Stimulated activated CD8-positive, alpha-beta memory T cell treated with anti-CD3 and anti-CD28 coated beads, Interleukin-4, amount 100 ng/mL, for 1 hour (primary cell): ENCODE results near the gene SLC25A25.

Experiments
- DNase-seq, 2 donors: peaks; one replicate each; pipeline ENCODE4 v3.0.0-alpha.2; 2020; ENCODE audit warnings: low read depth in 2 of 2, low spot score in 1 of 2

The SLC25A25 gene

DNA sequence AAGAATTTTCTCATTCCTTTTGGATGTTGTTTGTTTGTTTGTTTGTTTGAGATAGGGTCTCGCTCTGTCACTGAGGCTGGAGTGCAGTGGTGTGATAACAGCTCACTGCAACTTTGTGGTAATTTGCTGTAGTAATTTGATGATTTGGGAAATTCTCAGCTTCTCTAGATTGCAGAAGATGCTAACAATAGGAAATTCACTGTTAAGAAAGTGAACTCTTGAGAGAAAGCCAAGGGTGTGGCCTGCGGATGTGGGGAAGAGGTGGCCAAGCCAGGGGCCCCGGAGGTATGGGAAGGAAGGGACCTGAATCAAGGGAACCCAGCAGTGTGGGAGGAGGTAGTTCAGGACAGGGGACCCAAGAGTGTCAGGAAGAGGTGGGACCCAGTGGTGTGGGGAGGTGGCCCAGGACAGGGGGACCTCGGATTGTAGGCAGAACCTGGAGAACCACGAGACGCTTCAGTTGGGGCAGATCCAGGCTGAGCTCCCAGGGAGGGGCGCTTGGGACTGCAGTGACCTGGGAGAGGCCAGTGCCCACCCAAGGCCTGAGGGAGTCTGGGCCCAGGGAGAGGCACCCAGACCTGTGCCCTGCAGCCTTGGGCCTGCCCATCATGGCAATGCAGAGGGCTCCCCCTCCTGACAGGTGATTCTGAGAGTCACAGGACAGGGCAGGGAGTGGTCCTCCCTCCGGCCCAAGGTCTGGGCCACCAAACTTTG is 75.7 kb downstream of the SLC25A25 start:
- DNase-seq: no peak

DNA sequence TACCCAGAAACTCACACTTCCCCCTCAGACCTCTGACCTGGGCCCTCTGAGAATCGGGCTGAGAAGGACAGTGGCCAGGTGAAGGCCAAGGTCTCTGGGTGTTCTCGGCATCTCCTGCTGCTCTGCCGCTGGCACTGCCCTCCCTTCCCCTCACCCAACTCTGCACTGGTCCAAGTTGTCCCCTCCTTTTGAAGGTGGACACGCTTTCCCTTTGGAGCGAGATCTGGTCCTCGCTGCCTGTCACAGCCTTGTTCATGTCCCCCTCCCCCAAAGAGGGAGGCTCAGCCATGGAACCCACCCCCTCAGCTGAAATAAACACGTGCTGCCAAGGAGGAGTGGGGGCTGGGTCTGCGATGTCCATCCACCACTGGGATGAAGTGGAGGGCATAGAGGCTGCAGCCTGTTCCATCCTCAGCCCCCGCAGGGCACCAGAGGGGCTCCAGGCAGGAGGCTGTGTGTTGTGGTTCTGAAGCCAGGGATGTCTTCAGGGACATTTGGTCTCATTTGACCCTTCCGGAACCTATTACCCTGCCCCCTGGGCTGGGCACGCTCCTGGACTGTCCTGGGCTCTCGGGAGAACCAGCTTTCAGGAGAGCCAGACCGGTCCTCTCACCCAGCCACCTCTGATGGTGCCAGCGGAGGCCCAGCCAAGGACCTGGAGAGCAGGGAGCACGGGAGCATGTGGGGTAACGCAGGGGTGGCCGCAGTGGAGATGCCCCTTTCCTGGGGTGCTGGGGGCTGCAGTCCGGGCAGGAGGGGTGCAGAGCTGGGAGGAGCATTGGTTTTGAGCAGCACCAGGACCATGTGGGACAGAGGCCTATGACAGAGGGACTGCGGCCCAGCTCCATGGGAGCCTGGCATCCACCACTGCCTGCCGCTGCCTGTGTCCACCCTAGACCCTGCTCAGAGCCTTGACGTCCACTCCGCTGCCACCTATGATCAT is 76.5 kb downstream of the SLC25A25 start:
- DNase-seq: no peak

DNA sequence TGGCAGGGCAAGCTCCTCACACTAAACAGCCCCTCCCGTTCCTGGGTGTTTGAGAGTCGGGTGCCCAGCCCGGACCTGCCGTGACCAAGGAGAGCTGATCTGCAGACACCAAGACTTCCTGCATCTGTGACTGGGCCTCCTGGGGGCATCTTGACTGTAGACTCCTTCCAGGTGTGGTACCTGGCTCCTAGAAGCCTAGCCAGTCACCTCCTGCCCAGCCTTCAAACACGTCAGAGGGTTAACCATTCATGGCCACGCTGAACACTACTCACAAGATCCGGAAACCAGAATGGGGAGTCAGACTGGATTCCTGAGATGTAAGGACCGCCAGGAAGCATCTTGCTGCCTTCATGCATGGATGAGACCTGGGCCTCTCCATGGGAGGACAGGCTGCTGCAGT is 77.5 kb downstream of the SLC25A25 start:
- no peak for DNase-seq

DNA sequence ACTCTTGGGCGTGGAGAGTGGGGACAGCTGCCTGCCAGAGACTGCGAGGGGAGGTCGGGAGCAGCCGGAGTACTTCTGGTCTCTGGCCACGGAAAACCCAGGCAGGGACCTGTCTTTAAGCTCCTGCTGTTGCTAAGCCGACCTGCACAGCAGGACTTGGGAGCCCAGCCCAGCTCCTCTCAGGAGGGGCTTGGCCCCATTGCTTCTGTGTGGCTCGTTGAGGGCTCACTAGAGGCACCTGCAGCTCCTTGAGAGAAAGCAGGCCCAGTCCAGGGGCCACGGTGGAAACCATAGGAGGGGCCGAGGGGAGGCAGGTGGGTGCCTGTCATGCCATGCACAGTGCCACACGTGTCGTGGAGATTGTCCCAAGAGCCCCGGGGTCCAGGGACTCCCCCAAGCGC is 77.9 kb downstream of the SLC25A25 start:
- DNase-seq: no peak

DNA sequence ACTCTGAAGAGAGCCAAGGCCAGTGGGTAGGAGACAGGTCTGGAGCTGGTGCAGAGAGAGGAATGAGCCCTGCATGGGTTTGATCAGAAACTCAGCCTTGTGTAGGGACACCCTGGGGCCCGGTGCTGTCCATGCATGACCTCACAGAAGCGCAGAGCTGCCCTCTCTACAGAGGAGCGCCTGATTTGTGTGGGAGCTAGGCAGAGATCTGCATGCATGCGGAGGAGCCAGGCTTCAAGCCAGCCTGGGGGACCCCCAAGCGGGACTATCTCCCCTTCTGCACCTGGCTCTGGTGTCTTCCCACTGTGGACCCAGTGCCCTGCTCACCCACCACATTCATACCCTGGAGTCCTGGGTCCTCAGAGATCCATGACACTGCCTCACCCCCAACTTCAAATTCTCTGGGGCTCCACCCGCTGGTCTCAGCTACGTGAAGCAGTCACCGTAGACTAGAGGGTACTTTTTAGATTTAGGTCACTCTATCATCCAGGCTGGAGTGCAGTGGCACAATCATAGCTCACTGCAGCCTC is 78.6 kb downstream of the SLC25A25 start:
- no peak for DNase-seq

DNA sequence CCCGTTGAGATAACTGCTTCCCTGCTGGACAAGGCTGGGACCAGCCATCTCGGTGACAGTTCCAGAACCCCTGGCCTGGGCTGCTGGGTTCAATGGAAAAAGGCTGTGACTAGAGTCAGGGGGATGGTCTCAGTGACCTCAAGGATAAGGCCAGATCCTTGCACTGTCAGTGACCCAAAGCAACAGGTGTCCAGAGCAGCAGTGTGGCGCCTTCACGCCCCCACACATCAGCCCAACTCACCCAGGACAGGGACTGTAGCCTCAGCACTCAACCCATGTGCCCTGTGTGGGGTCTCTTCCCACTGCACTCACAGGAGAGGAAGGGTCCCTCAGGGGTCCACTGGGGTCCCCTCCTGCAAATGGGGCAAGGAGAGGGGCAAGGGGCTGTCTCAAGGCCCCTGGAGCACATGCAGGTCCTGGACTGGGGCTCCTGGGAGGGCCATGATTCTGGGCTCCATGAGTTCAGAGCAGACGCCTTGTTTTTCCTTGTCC is 80.5 kb downstream of the SLC25A25 start:
- no peak for DNase-seq

DNA sequence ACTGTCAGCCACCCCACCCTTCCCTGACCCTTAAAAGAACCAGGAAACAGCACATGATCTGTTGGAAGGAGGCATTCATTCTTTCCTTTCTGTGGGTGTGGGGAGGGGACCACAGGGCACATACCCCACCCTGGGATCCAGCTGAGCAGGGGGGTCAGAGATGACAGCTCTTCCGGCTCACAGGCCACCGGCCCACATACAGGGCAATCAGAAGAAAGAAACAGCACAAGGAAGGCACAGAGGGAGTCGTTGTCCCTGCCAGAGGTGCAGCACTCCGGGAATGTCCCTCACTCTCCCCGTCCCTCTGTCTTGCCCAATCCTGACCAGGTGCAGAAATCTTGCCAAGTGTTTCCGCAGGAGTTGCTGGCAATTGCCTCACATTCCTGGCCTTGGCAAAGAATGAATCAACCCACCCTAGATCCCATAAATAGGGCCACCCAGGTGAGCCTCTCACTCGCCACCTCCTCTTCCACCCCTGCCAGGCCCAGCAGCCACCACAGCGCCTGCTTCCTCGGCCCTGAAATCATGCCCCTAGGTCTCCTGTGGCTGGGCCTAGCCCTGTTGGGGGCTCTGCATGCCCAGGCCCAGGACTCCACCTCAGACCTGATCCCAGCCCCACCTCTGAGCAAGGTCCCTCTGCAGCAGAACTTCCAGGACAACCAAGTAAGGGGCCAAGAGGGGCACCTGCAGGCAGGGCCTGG is 81.1 kb downstream of the SLC25A25 start, which contains the start of gene LCN2:
Gene LCN2, plus strand, starts transcription at position 453 of the 701 bp plus-strand sequence. Its CDS starts 73 bp downstream, at position 526.
- DNase-seq: no peak

DNA sequence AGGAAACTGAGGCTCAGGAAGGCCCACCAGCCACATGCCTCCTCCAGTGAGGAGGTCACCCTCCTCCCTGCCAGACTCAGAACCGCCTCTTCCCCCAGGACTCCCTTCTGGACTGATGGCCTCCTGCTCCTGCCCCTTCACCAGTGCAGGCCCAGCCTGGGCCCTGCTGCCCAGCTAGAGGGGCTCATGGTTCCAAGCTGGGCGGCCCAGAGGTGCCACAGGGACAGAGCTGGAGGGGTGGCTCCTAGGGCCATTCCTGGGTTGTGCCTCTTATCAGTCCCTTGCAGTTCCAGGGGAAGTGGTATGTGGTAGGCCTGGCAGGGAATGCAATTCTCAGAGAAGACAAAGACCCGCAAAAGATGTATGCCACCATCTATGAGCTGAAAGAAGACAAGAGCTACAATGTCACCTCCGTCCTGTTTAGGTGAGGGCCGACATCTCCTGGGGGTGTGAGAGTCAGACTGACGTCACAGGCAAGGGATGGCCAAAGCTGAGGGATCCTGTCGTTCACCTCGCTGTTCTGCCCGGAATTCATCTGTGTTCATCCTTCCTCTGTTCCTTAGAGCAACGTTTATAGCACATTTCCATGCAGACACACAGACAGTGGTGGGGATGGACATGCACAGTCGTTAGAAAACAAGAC is 82.0 kb downstream of the SLC25A25 start:
- DNase-seq: no peak

DNA sequence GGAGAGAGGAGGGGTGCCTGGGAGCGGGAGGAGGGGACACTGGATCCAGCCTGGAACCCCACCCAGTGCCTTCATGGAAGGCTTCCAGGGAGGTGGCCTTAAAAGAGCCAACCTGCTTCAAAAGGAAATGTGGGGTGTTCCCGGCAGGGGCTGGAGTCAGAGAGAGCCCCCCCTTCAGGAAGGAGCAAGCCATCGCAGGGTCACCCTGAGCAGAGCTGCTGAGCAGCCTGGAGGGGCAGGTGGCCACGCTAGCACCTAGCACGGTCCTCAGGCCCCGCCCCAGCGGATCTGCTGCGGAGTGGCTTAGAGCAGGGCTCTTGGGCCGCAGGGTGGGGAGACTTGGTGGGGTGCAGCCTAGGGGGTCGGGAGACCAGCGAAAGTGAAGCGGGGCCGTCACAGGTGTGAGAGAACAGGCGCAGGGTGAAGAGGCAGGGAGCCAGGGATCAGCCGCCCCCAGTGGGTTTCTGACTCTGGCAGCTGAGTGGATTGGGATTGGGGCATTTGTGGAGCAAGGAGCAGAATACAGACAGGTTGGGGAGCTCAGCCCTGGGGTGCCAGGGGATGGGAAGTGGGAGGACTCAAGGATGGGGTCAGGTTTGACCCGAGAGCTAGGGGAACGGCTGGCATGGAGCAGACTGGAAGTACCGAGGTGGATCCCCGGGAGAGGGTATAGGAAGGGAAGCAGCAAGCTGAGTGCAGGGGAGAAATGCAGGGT is 82.7 kb downstream of the SLC25A25 start:
- no peak for DNase-seq

DNA sequence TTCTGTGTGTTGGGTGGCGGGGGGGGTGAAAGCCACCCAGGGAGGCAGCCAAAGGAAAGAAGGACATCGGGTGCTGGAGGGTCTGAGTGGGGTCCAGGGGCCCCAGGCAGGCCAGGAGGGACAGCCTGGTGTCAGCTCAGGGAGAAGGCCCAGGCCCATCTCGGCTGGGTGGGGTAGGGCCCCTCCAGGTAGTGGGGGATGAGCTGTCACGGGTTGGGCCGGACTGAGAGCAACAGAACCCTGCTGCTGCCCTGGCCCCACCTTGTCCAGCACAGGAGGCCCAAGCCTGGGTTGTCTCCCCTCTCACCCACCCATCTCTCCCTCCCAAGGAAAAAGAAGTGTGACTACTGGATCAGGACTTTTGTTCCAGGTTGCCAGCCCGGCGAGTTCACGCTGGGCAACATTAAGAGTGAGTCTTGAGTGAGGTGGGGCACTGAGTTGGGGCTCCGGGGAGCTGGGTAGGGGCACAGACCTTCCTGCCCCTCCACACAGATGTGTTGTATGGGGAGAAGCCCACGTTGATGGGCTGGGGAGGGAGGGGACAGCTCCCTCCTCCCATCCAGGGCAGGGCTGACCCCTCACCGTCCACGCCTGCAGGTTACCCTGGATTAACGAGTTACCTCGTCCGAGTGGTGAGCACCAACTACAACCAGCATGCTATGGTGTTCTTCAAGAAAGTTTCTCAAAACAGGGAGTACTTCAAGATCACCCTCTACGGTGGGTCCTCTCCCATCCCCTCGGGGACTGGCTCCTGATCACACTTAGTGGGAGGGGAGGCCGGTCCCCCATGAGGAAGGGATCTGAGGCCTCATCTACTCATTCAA is 83.5 kb downstream of the SLC25A25 start:
- DNase-seq: no peak

DNA sequence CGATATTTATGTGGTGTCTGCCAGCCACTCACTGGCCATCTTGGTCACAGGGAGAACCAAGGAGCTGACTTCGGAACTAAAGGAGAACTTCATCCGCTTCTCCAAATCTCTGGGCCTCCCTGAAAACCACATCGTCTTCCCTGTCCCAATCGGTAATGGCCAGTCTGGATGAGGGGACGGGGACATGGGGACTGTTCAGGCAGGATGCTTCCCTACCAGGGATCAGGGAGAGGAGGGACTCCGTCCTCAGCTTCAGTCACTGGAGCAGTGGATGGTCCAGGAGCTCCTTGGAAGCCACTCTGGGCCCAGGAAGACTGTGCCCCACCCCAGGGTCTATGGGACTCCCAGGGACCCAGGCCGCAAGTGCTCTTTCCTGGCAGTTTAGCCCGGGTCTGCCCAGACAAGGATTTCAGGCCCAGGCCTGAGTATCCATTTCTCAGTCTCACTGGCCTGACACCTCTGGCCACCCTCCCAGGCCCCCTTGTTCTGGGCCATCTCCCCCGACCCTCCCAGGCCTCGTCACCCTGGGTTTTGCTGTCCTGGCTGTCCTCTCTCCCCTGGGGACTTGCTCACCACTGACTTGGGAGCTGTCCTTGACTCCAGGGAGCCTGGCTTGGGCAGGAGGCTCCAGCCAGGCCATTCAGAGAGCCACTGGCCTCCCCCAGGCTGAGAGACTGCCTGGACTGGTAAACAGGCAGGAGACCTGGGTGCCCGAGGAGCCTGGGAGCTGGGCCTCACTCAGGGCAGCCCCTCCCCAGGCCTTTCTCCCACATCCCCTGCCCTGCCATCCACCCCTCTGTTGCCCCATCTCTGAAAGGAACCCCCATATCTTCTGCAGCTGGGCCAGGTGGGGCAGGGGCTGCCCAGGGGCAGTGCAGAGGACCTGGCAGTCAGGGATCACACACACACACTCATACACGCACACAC is 84.4 kb downstream of the SLC25A25 start:
- DNase-seq: no peak

DNA sequence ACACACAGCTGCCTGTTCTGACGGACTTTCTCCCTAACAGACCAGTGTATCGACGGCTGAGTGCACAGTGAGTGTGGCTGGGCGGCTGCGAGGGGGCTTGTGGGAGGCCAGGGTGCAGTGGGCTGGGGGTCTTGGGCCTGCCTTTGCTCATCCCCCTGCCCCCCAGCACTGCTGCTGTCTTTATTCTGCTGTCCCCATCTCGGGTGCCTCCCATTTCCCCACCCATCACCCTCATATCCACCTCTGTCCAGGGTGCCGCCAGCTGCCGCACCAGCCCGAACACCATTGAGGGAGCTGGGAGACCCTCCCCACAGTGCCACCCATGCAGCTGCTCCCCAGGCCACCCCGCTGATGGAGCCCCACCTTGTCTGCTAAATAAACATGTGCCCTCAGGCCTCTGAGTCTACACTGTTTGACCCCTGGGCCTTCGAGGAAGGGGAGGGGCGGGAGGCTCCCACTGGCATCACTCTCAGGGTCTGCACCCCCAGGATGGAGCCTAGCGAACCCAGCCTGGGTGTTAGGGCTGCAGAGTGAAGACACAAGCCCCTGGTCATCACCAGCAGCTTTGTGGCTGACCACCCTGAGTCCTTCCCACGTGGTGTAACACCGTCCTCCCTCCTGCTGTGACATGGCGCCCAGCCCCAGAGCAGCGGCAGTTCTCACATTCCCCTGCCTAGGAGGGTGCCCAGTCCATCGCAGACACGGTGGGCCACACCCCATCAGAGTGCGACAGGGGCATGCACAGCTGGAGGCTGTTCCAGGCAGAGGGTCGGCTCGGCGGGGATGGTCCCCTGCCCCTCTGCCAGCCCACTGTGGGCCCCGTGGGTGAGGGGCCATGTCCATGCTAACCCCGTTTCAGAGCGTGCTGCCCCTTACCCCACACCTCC is 85.3 kb downstream of the SLC25A25 start:
- DNase-seq: no peak

DNA sequence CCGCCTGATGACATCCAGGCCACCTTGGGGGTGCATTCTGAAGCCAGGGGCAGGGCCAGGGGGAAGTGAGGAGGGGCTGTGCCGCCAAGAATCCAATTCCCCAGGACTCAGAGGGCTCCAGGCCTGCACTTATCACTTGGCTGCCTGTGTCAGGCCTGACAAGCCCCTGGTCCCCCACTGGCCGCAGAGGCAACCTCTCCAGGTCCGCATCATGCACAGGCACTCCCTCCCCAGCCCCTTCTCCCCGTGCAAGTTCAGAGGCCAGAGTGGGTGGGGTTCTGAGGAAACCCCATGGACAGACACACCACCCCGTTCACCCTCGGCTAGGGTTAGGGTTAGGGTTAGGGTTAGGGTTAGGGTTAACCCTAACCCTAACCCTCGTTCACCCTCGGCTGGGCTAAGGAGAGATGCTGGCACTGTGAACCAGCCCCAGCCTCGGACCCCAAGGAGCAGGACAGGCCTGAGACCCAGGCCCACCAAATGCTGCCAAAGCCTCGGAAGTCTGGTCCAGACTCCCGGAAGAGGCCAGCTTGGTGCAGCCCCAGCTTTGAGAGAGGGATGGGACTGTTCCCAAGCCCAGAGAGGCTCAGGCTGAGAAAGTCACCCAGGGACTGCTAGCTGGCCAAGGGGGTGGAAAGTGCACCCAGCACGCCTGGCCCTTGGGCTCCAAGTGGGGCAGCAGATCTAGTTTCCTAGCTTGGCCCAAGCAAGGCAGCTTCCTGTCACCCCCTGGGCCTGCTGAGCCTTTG is 86.1 kb downstream of the SLC25A25 start:
- no peak for DNase-seq

DNA sequence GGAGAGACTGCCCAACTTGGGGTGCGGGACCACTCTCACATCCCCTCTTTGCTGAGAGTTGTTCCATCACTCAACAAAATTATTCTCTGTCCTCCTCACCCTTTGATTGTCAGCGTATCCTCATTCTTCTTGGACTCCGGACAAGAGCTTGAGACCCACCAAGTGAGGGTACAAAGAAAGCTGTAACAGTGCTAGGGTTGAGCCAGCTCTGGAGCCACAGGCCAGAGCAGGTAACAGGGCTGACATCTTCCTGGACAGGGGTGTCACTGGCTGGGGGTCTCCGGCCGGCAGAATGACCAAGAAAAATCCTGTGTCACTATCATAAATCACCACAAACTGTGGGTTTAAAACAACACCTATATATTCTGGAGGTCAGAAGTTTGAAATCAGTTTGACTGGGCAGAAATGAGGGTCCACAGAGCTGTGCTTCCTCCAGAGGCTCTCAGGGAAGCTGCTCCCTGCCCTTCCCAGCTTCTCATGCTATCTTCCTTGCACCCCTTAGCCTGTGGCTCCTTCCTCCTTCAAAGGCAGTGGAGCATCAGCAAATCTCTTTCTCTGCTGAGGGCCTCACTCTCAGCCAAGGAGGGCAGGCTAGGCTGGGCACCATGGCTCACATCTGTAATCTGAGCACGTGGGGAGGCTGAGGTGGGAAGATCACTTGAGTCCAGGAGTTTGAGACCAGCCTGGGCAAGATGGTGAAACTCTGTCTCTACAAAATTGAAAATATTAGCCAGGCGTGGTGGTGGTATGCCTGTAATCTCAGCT is 87.9 kb downstream of the SLC25A25 start:
- no peak for DNase-seq
